HEK293 (cell line): Measurements from ENCODE around the gene DLG2.

Source experiments
- CTCF ChIA-PET: fragments of 350-600 bp; formaldehyde crosslinking; extraction: SDS; loops from one replicate; lab custom pipeline; 2021; ENCODE audit warnings: antibody characterized with exemption; lab: Yijun Ruan, JAX
- POLR2A ChIA-PET: fragments of 300-600 bp; formaldehyde crosslinking; extraction: SDS; loops from one replicate; lab custom pipeline; 2020; ENCODE audit warnings: antibody characterized with exemption, inconsistent platforms; lab: Yijun Ruan, JAX
- H3K27ac ChIP-seq: fragments of 200-500 bp; sonication (Bioruptor generic); 2 replicates; pipeline ENCODE4 v1.5.1; 2014; ENCODE audit warnings: low read depth, low read length, control low read depth, inconsistent platforms; ENCODE audit errors: extremely low read depth
- H3K36me3 ChIP-seq, 2 experiments: fragments of 200-500 bp in 1 of 2; sonication (Bioruptor generic) in 1 of 2; 1 replicate in 1 of 2; 2 replicates in 1 of 2; pipeline ENCODE4 v1.5.1; 2014 to 2017; ENCODE audit warnings: inconsistent platforms in 2 of 2, low read length in 2 of 2; ENCODE audit not compliant: control insufficient read depth in 2 of 2, insufficient read depth in 1 of 2
- H3K4me1 ChIP-seq: fragments of 200-500 bp; sonication (Bioruptor generic); 2 replicates; pipeline ENCODE4 v1.5.1; 2014; ENCODE audit warnings: mild to moderate bottlenecking, low read length, inconsistent platforms; ENCODE audit not compliant: control insufficient read depth, insufficient read depth
- H3K4me3 ChIP-seq: 2 replicates; pipeline ENCODE4 v1.5.1; 2011; ENCODE audit warnings: low read depth, mild to moderate bottlenecking, control low read depth, low read length, moderate library complexity
- H3K9me3 ChIP-seq: fragments of 200-500 bp; sonication (Bioruptor generic); 2 replicates; pipeline ENCODE4 v1.5.1; 2014; ENCODE audit warnings: low read depth, low read length, inconsistent platforms; ENCODE audit not compliant: control insufficient read depth, insufficient read depth
- KLF9 ChIP-seq: fragments of 450-650 bp; formaldehyde crosslinking; IDR thresholded peaks from 2 replicates; pipeline ENCODE4 v1.5.1; 2016; ENCODE audit warnings: missing biosample characterization, missing genetic modification characterization, low read depth
- OVOL3 ChIP-seq: fragments of 450-650 bp; formaldehyde crosslinking; IDR thresholded peaks from 2 replicates; pipeline ENCODE4 v1.5.1; 2016; ENCODE audit warnings: missing biosample characterization, missing genetic modification characterization
- SCRT1 ChIP-seq: fragments of 450-650 bp; formaldehyde crosslinking; IDR thresholded peaks from 2 replicates; pipeline ENCODE4 v1.5.1; 2016; ENCODE audit warnings: missing biosample characterization, missing genetic modification characterization, borderline replicate concordance
- ZBTB21 ChIP-seq: fragments of 450-650 bp; formaldehyde crosslinking; IDR thresholded peaks from 2 replicates; pipeline ENCODE4 v1.5.1; 2017; ENCODE audit warnings: missing biosample characterization, missing genetic modification characterization
- ZBTB48 ChIP-seq: fragments of 450-650 bp; formaldehyde crosslinking; IDR thresholded peaks from 2 replicates; pipeline ENCODE4 v1.5.1; 2016; ENCODE audit warnings: missing biosample characterization, missing genetic modification characterization
- ZNF140 ChIP-seq: fragments of 450-650 bp; formaldehyde crosslinking; IDR thresholded peaks from 2 replicates; pipeline ENCODE4 v1.5.1; 2016; ENCODE audit warnings: missing biosample characterization, missing genetic modification characterization
- ZNF19 ChIP-seq: fragments of 450-650 bp; formaldehyde crosslinking; IDR thresholded peaks from 2 replicates; pipeline ENCODE4; 2016; ENCODE audit warnings: missing biosample characterization, missing genetic modification characterization, low read depth
- ZNF24 ChIP-seq: fragments of 450-650 bp; formaldehyde crosslinking; IDR thresholded peaks from 2 replicates; pipeline ENCODE4 v1.5.1; 2016; ENCODE audit warnings: missing biosample characterization, missing genetic modification characterization
- ZNF48 ChIP-seq: fragments of 450-650 bp; formaldehyde crosslinking; IDR thresholded peaks from 2 replicates; pipeline ENCODE4 v1.5.1; 2016; ENCODE audit warnings: missing biosample characterization, missing genetic modification characterization
- ZNF629 ChIP-seq: fragments of 450-650 bp; formaldehyde crosslinking; IDR thresholded peaks from 2 replicates; pipeline ENCODE4 v1.5.1; 2017; ENCODE audit warnings: missing biosample characterization, missing genetic modification characterization
- ZNF707 ChIP-seq: fragments of 450-650 bp; formaldehyde crosslinking; IDR thresholded peaks from 2 replicates; pipeline ENCODE4 v1.5.1; 2016; ENCODE audit warnings: missing biosample characterization, missing genetic modification characterization
- TF ChIP-seq, protein P1 (sequence below): fragments of 450-650 bp; formaldehyde crosslinking; IDR thresholded peaks from 2 replicates; pipeline ENCODE4 v1.5.1; 2016; ENCODE audit warnings: missing biosample characterization, missing genetic modification characterization
- TF ChIP-seq, protein P2 (sequence below): fragments of 450-650 bp; formaldehyde crosslinking; IDR thresholded peaks from 2 replicates; pipeline ENCODE4 v1.5.1; 2017; ENCODE audit warnings: missing biosample characterization, missing genetic modification characterization
- TF ChIP-seq, protein P3 (sequence below): fragments of 450-650 bp; formaldehyde crosslinking; IDR thresholded peaks from 2 replicates; pipeline ENCODE4 v1.5.1; 2016; ENCODE audit warnings: missing biosample characterization, missing genetic modification characterization, low read depth
- TF ChIP-seq, protein P4 (sequence below): fragments of 450-650 bp; IDR thresholded peaks from 2 replicates; pipeline ENCODE4 v1.5.1; 2018; ENCODE audit warnings: missing biosample characterization, missing genetic modification characterization
- TF ChIP-seq, protein P5 (sequence below): fragments of 450-650 bp; formaldehyde crosslinking; IDR thresholded peaks from 2 replicates; pipeline ENCODE4 v1.5.1; 2016; ENCODE audit warnings: missing biosample characterization, missing genetic modification characterization, borderline replicate concordance
- TF ChIP-seq, protein P6 (sequence below): fragments of 450-650 bp; formaldehyde crosslinking; IDR thresholded peaks from 2 replicates; pipeline ENCODE4 v1.5.1; 2016; ENCODE audit warnings: missing biosample characterization, missing genetic modification characterization

The DLG2 gene

DNA sequence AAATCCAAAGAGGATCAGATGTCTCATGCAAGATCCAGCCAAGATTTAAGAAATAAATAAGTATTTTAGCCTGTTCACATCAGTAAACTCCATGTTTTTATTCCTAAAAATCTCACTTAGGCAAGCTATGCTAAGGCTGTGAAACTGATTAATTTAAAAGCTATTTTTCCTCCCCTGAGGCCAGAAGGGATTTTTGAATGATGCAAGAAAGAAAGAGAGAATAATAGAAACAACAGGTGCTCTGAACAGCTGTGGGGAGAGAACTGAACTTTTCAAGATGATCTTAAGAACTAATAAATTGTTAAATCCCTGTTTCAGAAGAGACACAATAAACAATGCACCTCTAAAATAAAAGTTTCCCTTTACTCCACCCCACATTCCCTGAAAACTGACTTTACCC lies 241.6 kb downstream of the DLG2 start (continued):
- TF ChIP-seq, protein P1, sequence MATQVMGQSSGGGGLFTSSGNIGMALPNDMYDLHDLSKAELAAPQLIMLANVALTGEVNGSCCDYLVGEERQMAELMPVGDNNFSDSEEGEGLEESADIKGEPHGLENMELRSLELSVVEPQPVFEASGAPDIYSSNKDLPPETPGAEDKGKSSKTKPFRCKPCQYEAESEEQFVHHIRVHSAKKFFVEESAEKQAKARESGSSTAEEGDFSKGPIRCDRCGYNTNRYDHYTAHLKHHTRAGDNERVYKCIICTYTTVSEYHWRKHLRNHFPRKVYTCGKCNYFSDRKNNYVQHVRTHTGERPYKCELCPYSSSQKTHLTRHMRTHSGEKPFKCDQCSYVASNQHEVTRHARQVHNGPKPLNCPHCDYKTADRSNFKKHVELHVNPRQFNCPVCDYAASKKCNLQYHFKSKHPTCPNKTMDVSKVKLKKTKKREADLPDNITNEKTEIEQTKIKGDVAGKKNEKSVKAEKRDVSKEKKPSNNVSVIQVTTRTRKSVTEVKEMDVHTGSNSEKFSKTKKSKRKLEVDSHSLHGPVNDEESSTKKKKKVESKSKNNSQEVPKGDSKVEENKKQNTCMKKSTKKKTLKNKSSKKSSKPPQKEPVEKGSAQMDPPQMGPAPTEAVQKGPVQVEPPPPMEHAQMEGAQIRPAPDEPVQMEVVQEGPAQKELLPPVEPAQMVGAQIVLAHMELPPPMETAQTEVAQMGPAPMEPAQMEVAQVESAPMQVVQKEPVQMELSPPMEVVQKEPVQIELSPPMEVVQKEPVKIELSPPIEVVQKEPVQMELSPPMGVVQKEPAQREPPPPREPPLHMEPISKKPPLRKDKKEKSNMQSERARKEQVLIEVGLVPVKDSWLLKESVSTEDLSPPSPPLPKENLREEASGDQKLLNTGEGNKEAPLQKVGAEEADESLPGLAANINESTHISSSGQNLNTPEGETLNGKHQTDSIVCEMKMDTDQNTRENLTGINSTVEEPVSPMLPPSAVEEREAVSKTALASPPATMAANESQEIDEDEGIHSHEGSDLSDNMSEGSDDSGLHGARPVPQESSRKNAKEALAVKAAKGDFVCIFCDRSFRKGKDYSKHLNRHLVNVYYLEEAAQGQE (tag by site-specific recombination): no peak
- TF ChIP-seq ZNF707 (tag by site-specific recombination): no peak

DNA sequence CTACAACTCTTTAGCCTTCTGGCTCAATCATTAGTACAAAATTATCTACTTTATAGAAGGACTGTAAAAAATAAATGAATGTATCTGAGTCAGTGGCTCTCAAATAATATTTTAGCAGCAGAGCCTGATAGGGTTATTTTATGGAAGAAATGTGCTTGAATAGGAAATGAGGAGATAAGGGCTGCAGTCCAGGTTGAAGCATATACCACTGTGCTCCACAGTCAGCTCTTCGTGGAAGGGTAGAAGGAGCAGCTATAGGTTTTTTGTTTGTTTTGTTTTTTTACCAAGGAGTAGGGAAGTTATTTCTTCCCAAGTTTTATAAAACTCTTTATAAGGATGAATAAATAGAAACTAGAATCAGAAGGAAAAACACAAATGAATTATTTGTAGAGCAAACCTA lies 242.0 kb downstream of the DLG2 start:
- H3K4me3 ChIP-seq: no peak overlapping the region
- H3K9me3 ChIP-seq: no peaks in the 10 kb centered on the region
- ChIA-PET POLR2A (no interaction called here), CTCF (no interaction called here)
- TF ChIP-seq, protein P2, sequence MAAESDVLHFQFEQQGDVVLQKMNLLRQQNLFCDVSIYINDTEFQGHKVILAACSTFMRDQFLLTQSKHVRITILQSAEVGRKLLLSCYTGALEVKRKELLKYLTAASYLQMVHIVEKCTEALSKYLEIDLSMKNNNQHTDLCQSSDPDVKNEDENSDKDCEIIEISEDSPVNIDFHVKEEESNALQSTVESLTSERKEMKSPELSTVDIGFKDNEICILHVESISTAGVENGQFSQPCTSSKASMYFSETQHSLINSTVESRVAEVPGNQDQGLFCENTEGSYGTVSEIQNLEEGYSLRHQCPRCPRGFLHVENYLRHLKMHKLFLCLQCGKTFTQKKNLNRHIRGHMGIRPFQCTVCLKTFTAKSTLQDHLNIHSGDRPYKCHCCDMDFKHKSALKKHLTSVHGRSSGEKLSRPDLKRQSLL (tag by site-specific recombination): no peak
- TF ChIP-seq ZNF48 (tag by site-specific recombination) (no peak), ZNF629 (no peak), ZNF19 (tag by site-specific recombination) (no peak), ZNF140 (tag by site-specific recombination) (no peak), ZBTB48 (tag by site-specific recombination) (no peak), ZNF24 (no peak), SCRT1 (tag by site-specific recombination) (no peak), KLF9 (tag by site-specific recombination) (no peak), ZBTB21 (no peak), OVOL3 (no peak)
- TF ChIP-seq, protein P3, sequence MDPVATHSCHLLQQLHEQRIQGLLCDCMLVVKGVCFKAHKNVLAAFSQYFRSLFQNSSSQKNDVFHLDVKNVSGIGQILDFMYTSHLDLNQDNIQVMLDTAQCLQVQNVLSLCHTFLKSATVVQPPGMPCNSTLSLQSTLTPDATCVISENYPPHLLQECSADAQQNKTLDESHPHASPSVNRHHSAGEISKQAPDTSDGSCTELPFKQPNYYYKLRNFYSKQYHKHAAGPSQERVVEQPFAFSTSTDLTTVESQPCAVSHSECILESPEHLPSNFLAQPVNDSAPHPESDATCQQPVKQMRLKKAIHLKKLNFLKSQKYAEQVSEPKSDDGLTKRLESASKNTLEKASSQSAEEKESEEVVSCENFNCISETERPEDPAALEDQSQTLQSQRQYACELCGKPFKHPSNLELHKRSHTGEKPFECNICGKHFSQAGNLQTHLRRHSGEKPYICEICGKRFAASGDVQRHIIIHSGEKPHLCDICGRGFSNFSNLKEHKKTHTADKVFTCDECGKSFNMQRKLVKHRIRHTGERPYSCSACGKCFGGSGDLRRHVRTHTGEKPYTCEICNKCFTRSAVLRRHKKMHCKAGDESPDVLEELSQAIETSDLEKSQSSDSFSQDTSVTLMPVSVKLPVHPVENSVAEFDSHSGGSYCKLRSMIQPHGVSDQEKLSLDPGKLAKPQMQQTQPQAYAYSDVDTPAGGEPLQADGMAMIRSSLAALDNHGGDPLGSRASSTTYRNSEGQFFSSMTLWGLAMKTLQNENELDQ (tag by site-specific recombination): no peak
- TF ChIP-seq, protein P4, sequence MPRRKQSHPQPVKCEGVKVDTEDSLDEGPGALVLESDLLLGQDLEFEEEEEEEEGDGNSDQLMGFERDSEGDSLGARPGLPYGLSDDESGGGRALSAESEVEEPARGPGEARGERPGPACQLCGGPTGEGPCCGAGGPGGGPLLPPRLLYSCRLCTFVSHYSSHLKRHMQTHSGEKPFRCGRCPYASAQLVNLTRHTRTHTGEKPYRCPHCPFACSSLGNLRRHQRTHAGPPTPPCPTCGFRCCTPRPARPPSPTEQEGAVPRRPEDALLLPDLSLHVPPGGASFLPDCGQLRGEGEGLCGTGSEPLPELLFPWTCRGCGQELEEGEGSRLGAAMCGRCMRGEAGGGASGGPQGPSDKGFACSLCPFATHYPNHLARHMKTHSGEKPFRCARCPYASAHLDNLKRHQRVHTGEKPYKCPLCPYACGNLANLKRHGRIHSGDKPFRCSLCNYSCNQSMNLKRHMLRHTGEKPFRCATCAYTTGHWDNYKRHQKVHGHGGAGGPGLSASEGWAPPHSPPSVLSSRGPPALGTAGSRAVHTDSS: no peak
- TF ChIP-seq, protein P5, sequence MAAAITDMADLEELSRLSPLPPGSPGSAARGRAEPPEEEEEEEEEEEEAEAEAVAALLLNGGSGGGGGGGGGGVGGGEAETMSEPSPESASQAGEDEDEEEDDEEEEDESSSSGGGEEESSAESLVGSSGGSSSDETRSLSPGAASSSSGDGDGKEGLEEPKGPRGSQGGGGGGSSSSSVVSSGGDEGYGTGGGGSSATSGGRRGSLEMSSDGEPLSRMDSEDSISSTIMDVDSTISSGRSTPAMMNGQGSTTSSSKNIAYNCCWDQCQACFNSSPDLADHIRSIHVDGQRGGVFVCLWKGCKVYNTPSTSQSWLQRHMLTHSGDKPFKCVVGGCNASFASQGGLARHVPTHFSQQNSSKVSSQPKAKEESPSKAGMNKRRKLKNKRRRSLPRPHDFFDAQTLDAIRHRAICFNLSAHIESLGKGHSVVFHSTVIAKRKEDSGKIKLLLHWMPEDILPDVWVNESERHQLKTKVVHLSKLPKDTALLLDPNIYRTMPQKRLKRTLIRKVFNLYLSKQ (tag by site-specific recombination): no peak
- TF ChIP-seq, protein P6, sequence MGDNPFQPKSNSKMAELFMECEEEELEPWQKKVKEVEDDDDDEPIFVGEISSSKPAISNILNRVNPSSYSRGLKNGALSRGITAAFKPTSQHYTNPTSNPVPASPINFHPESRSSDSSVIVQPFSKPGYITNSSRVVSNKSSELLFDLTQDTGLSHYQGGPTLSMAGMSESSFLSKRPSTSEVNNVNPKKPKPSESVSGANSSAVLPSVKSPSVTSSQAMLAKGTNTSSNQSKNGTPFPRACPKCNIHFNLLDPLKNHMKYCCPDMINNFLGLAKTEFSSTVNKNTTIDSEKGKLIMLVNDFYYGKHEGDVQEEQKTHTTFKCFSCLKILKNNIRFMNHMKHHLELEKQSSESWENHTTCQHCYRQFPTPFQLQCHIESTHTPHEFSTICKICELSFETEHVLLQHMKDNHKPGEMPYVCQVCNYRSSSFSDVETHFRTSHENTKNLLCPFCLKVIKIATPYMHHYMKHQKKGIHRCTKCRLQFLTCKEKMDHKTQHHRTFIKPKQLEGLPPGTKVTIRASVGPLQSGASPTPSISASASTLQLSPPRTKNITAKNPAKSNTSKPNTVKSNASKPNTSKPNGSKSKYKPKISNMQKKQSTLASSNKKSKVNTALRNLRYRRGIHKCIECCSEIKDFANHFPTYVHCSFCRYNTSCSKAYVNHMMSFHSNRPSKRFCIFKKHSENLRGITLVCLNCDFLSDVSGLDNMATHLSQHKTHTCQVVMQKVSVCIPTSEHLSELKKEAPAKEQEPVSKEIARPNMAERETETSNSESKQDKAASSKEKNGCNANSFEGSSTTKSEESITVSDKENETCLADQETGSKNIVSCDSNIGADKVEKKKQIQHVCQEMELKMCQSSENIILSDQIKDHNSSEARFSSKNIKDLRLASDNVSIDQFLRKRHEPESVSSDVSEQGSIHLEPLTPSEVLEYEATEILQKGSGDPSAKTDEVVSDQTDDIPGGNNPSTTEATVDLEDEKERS (tag by site-specific recombination): no peak
- no peaks in the 10 kb centered on the region for H3K36me3 ChIP-seq
- H3K4me1 ChIP-seq: no peaks in the 10 kb centered on the region
- no peak overlapping the region for H3K27ac ChIP-seq
